GM18909 (cell line): Measurements from ENCODE around the gene PCNA.

ENCODE experiments used
- ATAC-seq: cut with Tn5 transposase; IDR thresholded peaks from one replicate; pipeline ENCODE4 v1.9.1; 2021; ENCODE audit warnings: mild to moderate bottlenecking; ENCODE audit not compliant: unreplicated experiment, poor library complexity

PCNA gene

DNA sequence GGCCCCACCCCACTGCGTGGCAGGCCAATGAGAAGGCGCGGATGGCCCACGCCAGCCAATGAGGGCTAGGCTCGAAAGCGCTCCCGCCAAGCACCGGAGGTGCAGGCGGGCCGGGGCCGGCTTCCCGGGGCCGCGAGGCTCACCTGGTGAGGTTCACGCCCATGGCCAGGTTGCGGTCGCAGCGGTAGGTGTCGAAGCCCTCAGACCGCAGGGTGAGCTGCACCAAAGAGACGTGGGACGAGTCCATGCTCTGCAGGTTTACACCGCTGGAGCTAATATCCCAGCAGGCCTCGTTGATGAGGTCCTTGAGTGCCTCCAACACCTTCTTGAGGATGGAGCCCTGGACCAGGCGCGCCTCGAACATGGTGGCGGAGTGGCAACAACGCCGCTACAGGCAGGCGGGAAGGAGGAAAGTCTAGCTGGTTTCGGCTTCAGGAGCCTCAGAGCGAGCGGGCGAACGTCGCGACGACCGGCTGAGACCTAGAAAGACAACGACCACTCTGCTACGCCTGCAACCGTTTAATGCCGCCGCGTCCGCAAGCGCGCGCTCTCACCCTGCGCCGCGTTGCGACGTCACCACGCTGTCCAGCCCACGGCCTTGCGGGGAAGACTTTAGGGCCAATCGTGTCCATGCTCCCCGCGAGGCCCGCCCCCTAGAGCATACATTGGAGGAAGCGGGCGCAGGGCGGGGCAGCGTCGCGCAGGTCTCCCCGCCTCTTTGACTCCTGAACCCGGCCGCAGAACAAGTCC is at the start of gene PCNA:
Gene PCNA, minus strand, starts transcription at position 524 of the 750 bp plus-strand sequence. Its CDS starts 160 bp downstream, at position 364.
- peak; percentile 93 for ATAC-seq

DNA sequence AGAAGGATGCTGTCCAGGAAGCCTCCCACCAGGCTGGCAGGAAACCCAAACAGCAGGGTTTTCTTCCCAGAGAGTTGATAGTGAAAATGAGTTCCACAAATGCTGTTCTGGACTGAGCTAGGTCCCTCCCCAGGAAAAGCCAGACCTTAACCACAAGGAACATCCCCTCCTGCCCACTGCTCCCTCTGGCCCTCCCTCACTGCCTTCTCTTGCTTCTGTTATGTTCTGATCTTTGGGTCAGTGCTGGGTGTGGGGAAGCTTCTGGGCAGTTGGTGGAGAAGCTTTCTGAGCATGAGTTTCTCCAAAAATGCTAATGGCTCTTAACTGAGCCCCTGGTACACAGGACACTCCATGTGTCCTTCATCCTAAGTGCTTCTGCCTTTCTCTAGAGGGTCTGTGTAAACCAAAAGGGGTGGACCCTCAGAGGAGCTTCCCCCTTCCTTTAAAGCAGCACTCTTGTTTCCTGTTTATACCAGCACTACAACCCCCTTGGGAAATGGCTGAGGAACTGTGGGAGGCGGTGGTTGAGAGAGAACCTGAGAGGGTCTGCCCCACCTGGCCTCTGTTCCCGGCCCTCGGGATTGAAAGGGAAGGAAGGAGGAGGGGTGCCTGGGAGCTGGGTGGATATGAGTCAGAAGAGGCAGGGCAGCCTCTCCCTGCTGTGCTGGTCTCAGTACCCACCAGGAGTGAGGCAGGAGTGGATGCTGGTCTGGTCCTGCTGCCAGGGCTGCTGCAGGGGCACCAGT is 49.1 kb upstream of the PCNA start:
- no peak for ATAC-seq

DNA sequence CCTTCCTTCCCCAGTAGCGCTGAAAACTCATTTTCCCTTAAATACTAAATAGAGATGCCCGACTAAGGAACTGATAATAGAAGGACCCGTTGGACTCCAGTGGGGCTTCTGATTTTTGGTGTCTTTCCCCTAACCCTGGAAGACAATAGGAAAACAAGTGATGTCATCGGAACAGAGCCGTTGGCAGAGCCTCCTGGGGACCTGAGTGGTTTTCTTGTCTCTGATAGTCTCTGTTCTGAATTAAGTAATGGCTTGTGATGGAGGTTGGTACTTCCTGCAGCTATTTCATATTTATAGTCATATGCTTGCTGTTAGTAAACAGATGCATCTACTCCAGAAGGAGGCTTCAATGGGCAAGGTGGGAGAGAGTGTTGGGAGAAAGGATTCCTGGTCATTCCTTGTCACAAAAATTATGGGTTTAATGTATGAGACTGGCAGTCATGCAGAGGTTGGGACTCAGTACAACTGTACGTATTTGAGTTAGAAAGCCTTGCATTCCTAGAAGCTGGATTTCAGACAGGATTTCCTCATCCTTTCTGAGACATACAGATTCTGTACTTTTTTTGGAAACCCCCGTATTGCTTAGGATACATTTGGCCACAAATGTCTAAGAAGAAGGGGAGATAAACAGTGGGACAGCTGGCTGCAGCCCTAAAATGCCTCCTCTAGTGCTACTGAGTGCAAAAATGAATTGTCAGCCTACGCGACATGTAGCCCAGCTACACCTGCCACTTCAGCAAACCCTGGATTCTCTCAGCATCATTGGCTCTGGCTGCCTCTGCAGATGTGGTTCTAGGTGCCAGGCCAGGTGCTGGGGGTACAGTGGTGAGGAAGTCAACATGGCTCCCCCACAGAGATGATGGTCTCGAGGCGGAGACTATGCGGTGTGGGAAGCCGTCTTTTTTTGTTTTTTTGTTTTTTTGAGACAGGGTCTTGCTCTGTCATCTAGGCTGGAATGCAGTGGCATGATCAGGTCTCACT is 45.2 kb upstream of the PCNA start:
- no peak for ATAC-seq

DNA sequence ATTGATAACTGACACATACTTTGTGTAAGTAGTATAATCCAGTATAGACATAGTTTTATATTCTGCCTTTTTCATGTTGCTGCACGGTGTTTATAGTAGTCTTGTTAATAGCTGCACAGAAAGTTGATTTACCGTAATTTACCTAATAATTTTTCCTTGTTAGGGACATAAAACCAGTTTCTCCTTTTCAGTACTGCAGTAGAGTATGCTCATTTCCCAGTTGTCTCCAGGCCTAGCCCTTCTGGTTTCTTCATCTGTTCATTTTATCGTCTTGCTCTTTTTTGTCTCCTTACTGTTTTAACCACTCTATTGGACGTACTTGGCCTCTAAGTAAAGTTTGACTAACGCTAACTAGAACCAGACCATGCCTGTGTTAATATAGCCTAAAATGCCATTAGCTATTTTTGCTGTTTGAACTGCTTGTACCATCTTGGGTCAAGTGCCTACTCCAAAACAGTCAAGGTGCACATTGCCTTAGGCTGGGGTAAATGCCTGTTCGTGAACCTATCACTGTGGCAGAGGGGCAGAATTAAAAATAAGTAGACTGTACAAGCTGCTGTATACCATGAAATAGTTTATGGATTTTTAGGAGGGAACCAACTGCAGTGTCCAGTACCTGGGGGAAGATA is 41.9 kb upstream of the PCNA start:
- ATAC-seq = no peak

DNA sequence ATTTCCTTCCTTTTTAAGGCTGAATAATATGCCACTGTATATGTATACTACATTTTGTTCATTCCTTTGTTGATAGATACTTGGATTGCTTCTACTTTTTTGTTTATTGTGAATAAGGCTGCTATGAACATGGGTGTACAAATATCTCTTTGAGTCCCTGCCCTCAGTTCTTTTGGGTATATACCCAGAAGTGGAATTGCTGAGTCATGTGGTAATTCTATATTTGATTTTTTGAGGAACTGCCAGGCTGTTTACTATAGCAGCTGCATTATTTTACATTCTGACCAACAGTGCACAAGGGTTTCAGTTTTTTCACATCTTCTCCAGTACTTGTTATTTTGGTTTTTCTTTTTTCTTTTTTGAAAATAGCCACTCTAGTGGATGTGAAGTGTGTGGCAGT is 41.1 kb upstream of the PCNA start:
- no peak for ATAC-seq

DNA sequence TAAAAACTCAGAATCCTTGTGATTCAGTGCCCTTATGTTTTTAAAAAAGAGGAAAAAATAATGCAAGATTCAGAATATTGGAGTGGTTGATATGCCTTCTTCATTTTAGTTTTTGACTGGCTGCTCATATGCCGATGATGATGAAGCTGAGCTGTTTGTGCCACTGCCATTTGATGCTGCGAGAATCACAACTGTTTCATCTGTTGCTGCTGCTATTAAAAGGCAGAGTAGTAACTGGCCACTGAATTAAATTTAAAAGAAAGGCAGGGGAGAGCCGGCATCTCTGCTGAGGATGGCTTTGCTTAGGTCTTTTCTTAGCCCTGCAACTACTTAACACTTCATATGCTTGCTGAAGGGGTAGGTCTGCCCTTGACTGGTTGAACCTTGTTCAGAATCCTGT is 40.2 kb upstream of the PCNA start:
- ATAC-seq = no peak

DNA sequence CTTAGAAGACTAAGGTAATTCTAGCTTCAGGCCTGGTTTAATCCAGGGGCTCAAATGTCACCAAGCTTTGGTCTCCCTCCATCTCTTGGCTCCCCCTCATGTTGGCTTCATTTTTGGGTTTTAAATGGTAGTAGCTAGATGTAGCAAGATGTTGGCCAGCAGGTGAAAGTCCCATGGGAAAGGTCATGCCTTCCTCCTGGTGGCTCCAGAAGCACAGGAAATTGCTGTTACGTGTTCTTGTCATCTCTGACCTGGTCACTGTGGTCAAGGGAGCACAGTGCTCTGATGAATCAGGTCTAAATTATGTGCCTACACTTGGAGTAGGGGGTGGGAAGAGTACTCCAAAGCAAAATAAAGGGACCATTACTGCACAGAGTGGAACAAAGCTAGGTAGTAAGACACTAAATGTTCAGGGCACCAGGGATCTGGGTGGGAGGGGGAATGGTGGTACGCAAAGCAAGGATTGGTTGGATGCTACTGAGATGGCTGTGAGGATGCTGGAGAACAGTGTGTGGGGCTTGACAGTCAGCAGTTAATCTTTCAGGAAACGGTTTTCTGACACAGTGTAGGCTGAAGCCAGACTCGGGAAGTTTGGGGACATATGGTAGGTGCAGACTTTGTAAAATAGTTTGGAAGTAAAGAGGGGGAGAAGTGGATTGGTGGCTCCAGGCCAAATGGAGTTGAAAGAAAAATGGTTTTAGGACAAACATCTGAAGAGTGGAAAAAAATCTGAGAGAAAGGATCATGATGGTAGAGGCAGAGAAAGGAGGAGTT is 37.1 kb upstream of the PCNA start:
- no peak for ATAC-seq

DNA sequence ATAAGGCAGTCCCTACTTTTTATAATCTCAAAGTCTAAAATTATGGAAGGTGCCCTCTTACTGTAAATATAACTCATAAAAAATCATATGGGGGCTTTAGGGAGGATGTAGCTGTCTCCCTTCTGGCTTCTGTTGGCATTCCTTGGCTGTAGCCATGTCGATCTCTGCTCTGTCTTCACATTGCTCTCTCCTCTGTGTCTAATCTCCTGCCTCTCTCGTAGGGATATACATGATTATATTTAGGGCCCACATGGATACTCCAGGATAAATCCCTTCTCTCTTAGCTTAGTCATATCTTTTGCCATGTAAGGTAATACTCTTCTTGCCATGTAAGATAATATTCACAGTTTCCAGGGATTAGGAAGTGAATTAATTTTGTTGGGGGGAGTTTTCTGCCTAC is 35.6 kb upstream of the PCNA start:
- no peak for ATAC-seq

DNA sequence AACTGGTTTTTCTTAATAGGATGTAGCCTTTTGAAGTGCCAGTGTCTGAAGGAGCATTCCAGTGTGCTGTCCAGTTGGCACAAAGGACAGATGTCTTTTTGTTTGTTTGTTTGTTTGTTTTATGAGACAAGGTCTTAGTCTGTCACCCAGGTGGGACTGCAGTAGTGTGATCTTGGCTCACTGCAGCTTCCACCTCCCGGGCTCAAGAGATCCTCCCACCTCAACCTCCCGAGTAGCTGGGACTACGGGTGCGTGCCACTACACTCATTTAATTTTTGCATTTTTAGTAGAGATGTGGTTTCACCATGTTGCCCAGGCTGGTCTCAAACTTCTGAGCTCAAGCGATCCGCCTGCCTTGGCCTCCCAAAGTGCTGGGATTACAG is 34.8 kb upstream of the PCNA start:
- no peak for ATAC-seq

DNA sequence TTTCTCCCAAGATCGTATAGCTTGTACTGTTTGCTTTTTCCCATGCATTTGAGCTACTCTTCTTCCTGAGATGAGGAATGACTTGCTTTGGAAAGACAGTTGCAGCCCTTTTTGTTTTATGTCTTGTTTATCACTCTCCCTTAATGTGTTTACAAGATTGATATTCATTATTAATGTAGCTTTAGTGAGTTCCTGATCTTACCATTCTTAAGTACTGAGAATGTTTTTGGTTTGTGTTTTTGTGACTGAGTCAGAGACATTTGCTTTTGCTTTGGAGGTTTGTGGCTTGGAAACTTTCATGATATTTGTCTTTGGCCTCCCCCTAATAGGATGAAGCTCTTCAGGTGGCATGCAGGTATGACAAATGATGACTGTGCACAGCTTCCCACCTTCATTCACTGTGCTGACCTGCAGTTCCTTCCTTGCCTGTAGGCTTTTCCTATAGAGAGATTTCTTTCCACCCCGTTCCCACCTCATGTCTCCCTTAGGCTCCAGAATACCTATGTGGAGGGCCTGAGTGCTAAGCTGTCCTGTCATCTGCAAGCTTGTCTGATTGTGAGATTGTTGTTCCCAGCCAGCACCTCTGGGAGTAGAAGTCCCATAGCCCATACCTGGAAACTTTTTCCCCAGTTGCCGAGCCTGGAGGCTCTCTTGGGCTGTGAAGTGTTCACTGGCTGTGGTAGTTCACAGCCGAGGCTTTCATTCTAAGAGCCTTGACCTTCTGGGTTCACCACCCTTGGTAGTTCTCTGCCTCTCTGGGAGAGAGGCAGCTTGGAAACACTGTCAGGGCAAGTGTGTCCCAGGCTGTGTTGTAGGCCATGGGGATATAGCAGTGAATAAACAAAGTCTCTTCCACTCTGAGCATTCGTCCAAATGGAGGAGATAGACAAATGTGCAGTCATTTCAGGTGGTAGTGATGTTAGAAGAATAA is 34.1 kb upstream of the PCNA start:
- no peak for ATAC-seq

DNA sequence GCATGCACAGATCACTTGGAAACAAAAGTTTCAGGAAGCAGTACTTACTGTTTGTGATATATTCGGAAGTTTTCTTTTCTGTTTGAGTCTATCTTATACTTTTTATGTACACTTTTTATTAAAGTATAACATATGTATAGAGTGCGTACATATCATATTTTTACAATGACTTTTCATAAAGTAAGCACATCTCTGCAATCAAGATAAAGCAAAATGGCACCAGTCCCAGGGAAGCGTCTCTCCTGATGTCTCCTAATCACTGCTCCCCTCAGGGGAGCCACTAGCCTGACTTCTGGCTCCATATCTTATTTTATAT is 33.4 kb upstream of the PCNA start:
- no peak for ATAC-seq

DNA sequence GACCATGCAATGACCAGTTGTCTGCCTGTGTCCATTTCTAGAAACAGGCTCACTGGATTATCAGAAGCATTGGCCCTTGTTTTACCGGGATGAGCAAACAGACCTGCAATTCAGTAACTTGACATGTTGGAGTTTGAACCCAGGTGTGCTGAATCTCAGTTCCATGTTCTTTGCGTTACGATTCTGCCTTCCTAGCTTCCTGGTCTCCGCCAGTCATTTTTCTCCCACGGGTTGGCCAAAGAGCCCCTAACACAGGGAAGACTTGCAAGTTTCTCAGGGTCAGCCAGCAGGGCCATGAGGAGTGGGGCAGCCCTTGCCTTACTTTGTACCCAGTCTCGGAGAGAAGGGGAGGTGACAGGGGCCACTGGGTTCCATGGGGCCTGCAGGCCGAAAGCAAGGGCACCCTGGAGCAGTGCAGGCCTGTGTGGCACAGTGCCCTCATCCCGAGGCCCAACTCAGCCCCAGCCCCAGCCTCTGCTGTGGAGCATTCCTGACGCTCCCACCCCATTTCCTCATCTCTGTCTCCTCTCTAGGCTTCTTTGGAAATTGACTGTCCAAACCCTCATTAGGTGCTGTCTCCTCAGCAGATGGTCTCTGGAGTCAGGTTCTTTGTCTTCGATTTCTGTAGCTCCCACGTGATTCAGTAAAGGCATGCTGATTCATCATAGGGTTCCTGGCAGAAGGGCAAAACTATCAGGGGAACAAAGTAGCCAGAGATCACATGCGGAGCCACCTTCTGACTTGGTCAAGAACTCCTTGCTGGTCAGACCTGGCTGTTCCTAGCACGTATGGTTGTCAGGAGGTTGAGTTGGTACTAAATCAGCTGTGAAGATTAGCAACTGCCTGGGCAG is 30.7 kb upstream of the PCNA start:
- no peak for ATAC-seq

DNA sequence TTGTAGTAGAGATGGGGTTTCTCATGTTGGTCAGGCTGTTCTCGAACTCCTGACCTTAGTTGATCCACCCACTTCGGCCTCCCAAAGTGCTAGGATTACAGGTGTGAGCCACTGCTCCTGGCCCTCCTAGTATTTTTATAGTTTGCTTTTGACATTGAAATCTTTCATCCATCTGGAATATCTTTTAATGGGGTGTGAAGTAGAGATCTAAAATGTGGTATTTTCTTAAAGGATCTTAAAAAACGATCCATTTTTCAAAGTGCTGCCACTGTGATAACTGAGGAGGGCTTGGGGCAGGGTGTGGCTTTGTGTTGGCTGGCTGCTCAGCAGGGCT is 30.1 kb upstream of the PCNA start:
- no peak for ATAC-seq

DNA sequence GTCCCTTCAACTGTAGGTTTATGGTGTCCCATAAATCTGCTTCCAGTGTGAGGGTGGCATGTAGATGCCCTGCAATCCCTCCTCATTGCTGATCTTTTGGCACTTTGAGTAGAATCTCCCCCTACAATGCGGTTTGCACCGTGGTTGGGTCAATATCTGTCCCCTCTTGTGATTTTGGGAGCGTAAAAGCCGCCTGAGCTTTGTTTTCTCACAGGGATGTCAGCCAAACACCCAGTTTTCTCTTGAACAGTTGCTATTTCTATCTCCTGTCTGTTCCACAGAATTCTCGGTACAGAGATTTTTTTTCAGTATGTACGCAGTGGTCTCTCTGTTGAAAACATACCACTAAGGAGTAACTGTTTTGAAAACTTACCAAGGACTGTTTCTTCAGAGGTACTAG is 28.8 kb upstream of the PCNA start:
- no peak for ATAC-seq

DNA sequence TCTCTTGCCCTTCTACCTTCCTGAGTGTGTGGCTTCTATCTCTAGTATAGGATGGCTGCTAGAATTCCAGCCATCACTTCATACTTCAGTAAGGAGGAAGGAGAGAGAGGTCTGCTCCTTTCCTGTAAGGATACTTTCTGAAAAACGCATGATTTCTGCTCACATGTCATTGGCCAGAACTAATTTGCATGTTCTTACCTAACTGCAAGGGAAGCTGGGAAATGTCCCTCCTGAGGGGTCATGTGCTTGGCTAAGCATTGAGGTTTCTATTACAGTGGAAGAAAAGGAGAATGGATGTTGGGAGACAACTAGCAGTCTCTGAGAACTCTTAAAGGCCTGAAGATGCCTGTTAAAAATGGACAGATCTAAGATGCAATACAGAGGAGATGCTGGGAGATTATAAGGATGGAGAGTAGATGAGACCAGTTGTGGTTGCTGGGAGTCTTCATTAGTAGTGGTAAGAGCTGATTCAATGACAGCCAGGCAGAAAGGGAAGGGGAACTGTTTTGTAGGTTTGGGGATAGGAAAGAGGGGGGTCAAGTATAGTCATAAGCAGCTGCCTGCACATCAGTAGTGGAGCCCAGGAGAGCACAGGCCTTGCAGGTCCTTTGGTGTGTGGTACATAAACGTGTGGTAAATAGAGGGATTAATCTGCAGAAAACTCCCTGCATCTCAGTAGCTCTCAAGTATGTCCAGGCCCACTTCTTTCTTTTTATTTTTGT is 27.3 kb upstream of the PCNA start:
- no peak for ATAC-seq

DNA sequence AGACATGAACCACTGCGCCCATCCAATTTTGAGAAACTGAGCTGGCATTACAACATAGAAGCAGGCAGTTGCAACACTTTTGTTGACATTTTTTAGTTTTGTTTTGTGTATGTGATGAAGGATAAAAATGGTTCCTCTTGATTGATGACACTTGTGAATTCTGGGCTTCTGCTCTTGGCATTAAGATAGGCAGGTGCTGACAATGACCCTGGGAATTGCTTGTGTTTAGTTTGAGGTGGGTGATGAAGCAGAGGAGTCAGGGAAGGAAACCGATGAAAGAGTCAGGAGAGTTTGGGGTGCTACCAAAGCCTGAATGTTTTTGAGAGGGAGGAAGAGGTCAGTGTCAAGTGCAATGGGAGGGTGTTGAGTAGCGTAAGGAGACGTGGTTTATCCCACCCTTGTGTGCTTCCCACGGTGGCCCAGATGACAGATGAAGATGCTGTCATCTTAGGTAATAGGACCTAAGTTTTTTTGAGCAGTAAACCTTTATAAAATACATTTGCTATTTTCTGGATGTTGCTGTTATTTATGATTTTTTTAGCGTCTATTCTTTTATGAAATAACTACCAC is 26.4 kb upstream of the PCNA start:
- no peak for ATAC-seq
